GM23338 (cell line): Measurements from ENCODE around the gene CA4. TPM values are rescaled to one million over a fixed set of nuclear protein-coding genes. Genes with fewer than 3 reads are reported as not detected.

Experiments
- ATAC-seq: fragments of 200-7000 bp; cut with Tn5 transposase; 3 replicates; pipeline ENCODE4 v1.9.1; 2020
- DNase-seq: peaks from one replicate; pipeline ENCODE4 v3.0.0-alpha.2; 2015; ENCODE audit warnings: low spot score
- H2AFZ ChIP-seq: fragments of 200-600 bp; sonication (generic); 2 replicates; pipeline ENCODE4 v1.8.0; 2016; ENCODE audit warnings: antibody characterized with exemption, mild to moderate bottlenecking, moderate library complexity
- H3F3A ChIP-seq: fragments of 200-600 bp; sonication (generic); replicated peaks from 2 replicates; pipeline ENCODE4 v1.8.0; 2017; ENCODE audit warnings: antibody characterized with exemption, mixed run types, low read depth
- H3K27ac ChIP-seq: fragments of 200-600 bp; sonication (generic); 2 replicates; pipeline ENCODE4 v1.6.1; 2016; ENCODE audit warnings: low read depth
- H3K27me3 ChIP-seq: fragments of 200-600 bp; sonication (generic); 2 replicates; pipeline ENCODE4 v1.8.0; 2016; ENCODE audit warnings: mild to moderate bottlenecking, mixed run types, moderate library complexity; ENCODE audit not compliant: insufficient read depth
- H3K36me3 ChIP-seq: fragments of 200-600 bp; sonication (generic); 2 replicates; pipeline ENCODE4 v1.8.0; 2016; ENCODE audit warnings: mild to moderate bottlenecking; ENCODE audit not compliant: insufficient read depth
- H3K4me1 ChIP-seq: fragments of 200-600 bp; sonication (generic); 2 replicates; pipeline ENCODE4 v1.8.0; 2016; ENCODE audit warnings: mild to moderate bottlenecking, moderate library complexity; ENCODE audit not compliant: insufficient read depth
- H3K4me2 ChIP-seq: fragments of 200-600 bp; sonication (generic); 2 replicates; pipeline ENCODE4 v1.7.1; 2017; ENCODE audit warnings: mixed run types
- H3K4me3 ChIP-seq: fragments of 200-600 bp; sonication (generic); 2 replicates; pipeline ENCODE4 v1.6.1; 2016; ENCODE audit warnings: mixed run types
- H3K79me2 ChIP-seq: fragments of 200-600 bp; sonication (generic); replicated peaks from 2 replicates; pipeline ENCODE4 v1.8.0; 2017; ENCODE audit warnings: mild to moderate bottlenecking; ENCODE audit not compliant: insufficient read depth
- H3K9me2 ChIP-seq: fragments of 200-600 bp; sonication (generic); 2 replicates; pipeline ENCODE4 v1.8.0; 2017; ENCODE audit not compliant: insufficient read depth
- H4K20me1 ChIP-seq: fragments of 200-600 bp; sonication (generic); replicated peaks from 2 replicates; pipeline ENCODE4 v1.8.0; 2017; ENCODE audit warnings: mild to moderate bottlenecking; ENCODE audit not compliant: insufficient read depth
- H3K27ac Mint-ChIP-seq: 2 replicates; pipeline ENCODE4 v1.8.0; 2020; ENCODE audit warnings: inconsistent platforms, mild to moderate bottlenecking, moderate library complexity, mixed read lengths
- H3K27me3 Mint-ChIP-seq: 3 replicates; pipeline ENCODE4 v1.8.0; 2022; ENCODE audit warnings: low read depth, mild to moderate bottlenecking, moderate library complexity, mixed read lengths, inconsistent platforms; ENCODE audit not compliant: insufficient read depth, poor library complexity
- H3K36me3 Mint-ChIP-seq: 3 replicates; pipeline ENCODE4 v1.8.0; 2021; ENCODE audit warnings: low read depth, mild to moderate bottlenecking, inconsistent platforms, moderate library complexity, mixed read lengths
- H3K4me1 Mint-ChIP-seq: 3 replicates; pipeline ENCODE4 v1.8.0; 2020; ENCODE audit warnings: mild to moderate bottlenecking, inconsistent platforms, mixed read lengths
- H3K4me3 Mint-ChIP-seq: 3 replicates; pipeline ENCODE4 v1.8.0; 2021; ENCODE audit warnings: moderate library complexity, mild to moderate bottlenecking, inconsistent platforms, mixed read lengths
- H3K9me3 Mint-ChIP-seq: 3 replicates; pipeline ENCODE4 v1.8.0; 2020; ENCODE audit warnings: moderate library complexity, mild to moderate bottlenecking, inconsistent platforms, mixed read lengths
- CREB1 ChIP-seq: fragments of 250-450 bp; sonication (Bioruptor Pico); IDR thresholded peaks from 2 replicates; pipeline ENCODE4 v1.5.0; 2020; ENCODE audit warnings: low read depth, mild to moderate bottlenecking, moderate library complexity
- CTCF ChIP-seq, 2 experiments: fragments of 200-600 bp in 1 of 2; sonication (generic) in 1 of 2; conservative IDR thresholded peaks; 2 replicates each; pipeline versions ENCODE4 v1.5.1 to v1.6.1; 2016 to 2017; ENCODE audit warnings: antibody characterized with exemption in 2 of 2, low read depth in 2 of 2, mild to moderate bottlenecking in 2 of 2, moderate library complexity in 1 of 2
- ETS1 ChIP-seq: IDR thresholded peaks from 2 replicates; pipeline ENCODE4 v1.6.1; 2016; ENCODE audit warnings: antibody characterized with exemption
- EZH2 ChIP-seq: fragments of 200-600 bp; sonication (generic); IDR thresholded peaks from one replicate; pipeline ENCODE4 v1.8.0; 2017; ENCODE audit warnings: antibody characterized with exemption, mild to moderate bottlenecking, low read depth; ENCODE audit not compliant: unreplicated experiment
- EZH2phosphoT487 ChIP-seq: fragments of 200-600 bp; sonication (generic); IDR thresholded peaks from one replicate; pipeline ENCODE4 v1.8.1; 2018; ENCODE audit warnings: antibody characterized with exemption; ENCODE audit not compliant: unreplicated experiment
- JUNB ChIP-seq: IDR thresholded peaks from one replicate; pipeline ENCODE4 v1.6.1; 2016; ENCODE audit warnings: antibody characterized with exemption; ENCODE audit not compliant: unreplicated experiment
- NANOG ChIP-seq: IDR thresholded peaks from 2 replicates; pipeline ENCODE4 v1.6.1; 2016; ENCODE audit warnings: antibody characterized with exemption, borderline replicate concordance
- POLR2AphosphoS5 ChIP-seq: IDR thresholded peaks from 2 replicates; pipeline ENCODE4 v1.6.1; 2016; ENCODE audit warnings: antibody characterized with exemption, low read depth
- REST ChIP-seq: IDR thresholded peaks from one replicate; pipeline ENCODE4 v1.6.1; 2018; ENCODE audit warnings: antibody characterized with exemption; ENCODE audit not compliant: unreplicated experiment
- STAT1 ChIP-seq: IDR thresholded peaks from one replicate; pipeline ENCODE4 v1.6.1; 2016; ENCODE audit warnings: antibody characterized with exemption; ENCODE audit not compliant: unreplicated experiment
- ZNF114 ChIP-seq: fragments of 250-450 bp; sonication (Bioruptor Pico); IDR thresholded peaks from 2 replicates; pipeline ENCODE4 v1.5.0; 2020; ENCODE audit warnings: mild to moderate bottlenecking, moderate library complexity
- ZNF331 ChIP-seq: fragments of 250-450 bp; sonication (Bioruptor Pico); IDR thresholded peaks from 2 replicates; pipeline ENCODE4 v1.5.0; 2020; ENCODE audit warnings: low read depth, mild to moderate bottlenecking, moderate library complexity
- ZNF462 ChIP-seq: fragments of 250-450 bp; sonication (Bioruptor Pico); IDR thresholded peaks from 2 replicates; pipeline ENCODE4 v1.5.0; 2020; ENCODE audit warnings: mild to moderate bottlenecking, moderate library complexity
- polyA plus RNA-seq: library from polyadenylated mRNA; unstranded; fragments of >200 nt; fragmentation: Nextera tagmentation; extraction: Ambion mirVana; gene quantifications from 2 replicates; pipeline ENCODE4 v1.2.1, GENCODE V29; 2016
- total RNA-seq: library from RNA; depleted of rRNA; stranded (reverse); fragments of >200 nt; shearing (Covaris generic); gene quantifications from 2 replicates; pipeline ENCODE4 v1.2.3, GENCODE V29; 2014

CA4 gene
- total and polyA plus RNA-seq, 2 experiments from 2014 or later: 7.6 to 8.2 TPM

GRCh38 chr17:60139438-60140285, 10.1 kb upstream of the CA4 start:
- H3K27ac ChIP-seq: no peak overlapping the region
- DNase-seq: peak; percentile 86
- peaks cover 35% of the 10 kb centered on the region for H3K4me1 ChIP-seq
- no peak for TF ChIP-seq ZNF114
- peak; percentile 47 to 63 for TF ChIP-seq CTCF (conservative IDR thresholded peaks at IDR 0.05; ENCODE audit: low read depth in 2 of 2)
- no peak for TF ChIP-seq NANOG
- TF ChIP-seq CREB1 (CRISPR knock-in tag): no peak
- TF ChIP-seq EZH2phosphoT487: no peak
- TF ChIP-seq ETS1: no peak
- TF ChIP-seq ZNF462 (CRISPR knock-in tag): no peak
- TF ChIP-seq ZNF331: no peak
- TF ChIP-seq EZH2: peak; percentile 59
- TF ChIP-seq POLR2AphosphoS5: no peak
- peak; percentile 100 for TF ChIP-seq REST
- TF ChIP-seq STAT1: no peak
- no peak for TF ChIP-seq JUNB
- H4K20me1 ChIP-seq: peaks cover 9% of the 10 kb centered on the region; the same call in 1 of the 2 replicates
- H3K36me3 ChIP-seq: no peaks in the 10 kb centered on the region
- Mint-ChIP-seq H3K4me1 (peaks cover 41% of the 10 kb centered on the region), H3K4me3 (peak overlapping the region; percentile 65), H3K27me3 (peaks cover 81% of the 10 kb centered on the region), H3K9me3 (no peaks in the 10 kb centered on the region; the same call in 2 of the 3 replicates), H3K36me3 (no peaks in the 10 kb centered on the region; the same call in 2 of the 3 replicates), H3K27ac (no peak overlapping the region)
- H3K9me2 ChIP-seq: 0 out of 2 replicates have a peak, but pooled peaks cover 2% of the 10 kb centered on the region
- peak; percentile 16 for ATAC-seq
- peaks cover 85% of the 10 kb centered on the region for H3K27me3 ChIP-seq
- no peak overlapping the region; the same call in 1 of the 2 replicates for H2AFZ ChIP-seq
- H3K4me2 ChIP-seq: peak overlapping the region; percentile 82
- H3K79me2 ChIP-seq: no peaks in the 10 kb centered on the region
- H3F3A ChIP-seq: peaks cover 11% of the 10 kb centered on the region; the same call in 1 of the 2 replicates
- H3K4me3 ChIP-seq: peak overlapping the region; percentile 54
